Peyer's patch (tissue), 4 donors: ENCODE data around the gene PHYHIPL. TPM values are rescaled to one million over a fixed set of nuclear protein-coding genes. Genes with fewer than 3 reads are reported as not detected.

Experiments used
- DNase-seq, 3 donors: peaks; one replicate each; pipeline ENCODE4 v3.0.0-alpha.2; 2017 to 2019
- H3K27ac ChIP-seq, 4 donors: fragments of 200-600 bp; sonication (generic); one replicate each; pipeline ENCODE4 v1.5.1; 2016 to 2019
- H3K27me3 ChIP-seq, 2 donors: fragments of 200-600 bp; sonication (generic); one replicate each; pipeline ENCODE4 v1.5.1; 2019
- H3K36me3 ChIP-seq, 3 donors: fragments of 200-600 bp; sonication (generic); one replicate each; pipeline ENCODE4 v1.5.1; 2016 to 2019
- H3K4me1 ChIP-seq, 4 donors: fragments of 200-600 bp; sonication (generic); one replicate each; pipeline ENCODE4 v1.5.1; 2016 to 2019
- H3K4me3 ChIP-seq, 4 donors: fragments of 200-600 bp; sonication (generic); 1 replicate in 3 of 4; 2 replicates in 1 of 4; pipeline ENCODE4 v1.5.1; 2016 to 2019; ENCODE audit warnings: mild to moderate bottlenecking in 1 of 4
- H3K9me3 ChIP-seq, 4 donors: fragments of 200-600 bp; sonication (generic); one replicate each; pipeline ENCODE4 v1.5.1; 2016 to 2019; ENCODE audit warnings: mild to moderate bottlenecking in 1 of 4
- POLR2A ChIP-seq, 2 donors: fragments of 450-650 bp; IDR thresholded peaks; one replicate each; pipeline ENCODE4 v1.5.1; 2017; ENCODE audit warnings: antibody characterized with exemption in 2 of 2, mild to moderate bottlenecking in 2 of 2, moderate library complexity in 2 of 2
- total RNA-seq, 4 donors: library from RNA; depleted of rRNA; stranded (reverse); fragments of >200 nt; gene quantifications; one replicate each; pipeline ENCODE4 v1.1.0, GENCODE V29; 2016
- TF ChIP-seq, protein P1 (sequence below), 6 experiments: fragments of 450-650 bp in 4 of 6; fragments of 200-600 bp in 2 of 6; sonication (generic) in 1 of 6; IDR thresholded peaks; one replicate each; pipeline ENCODE4 v1.5.1; 2017 to 2019; ENCODE audit warnings: antibody characterized with exemption in 6 of 6, mild to moderate bottlenecking in 3 of 6, moderate library complexity in 1 of 6

PHYHIPL gene
- total RNA-seq, 4 donors from 2014 or later = 2.5 to 12.3 (median 10.8) TPM

DNA sequence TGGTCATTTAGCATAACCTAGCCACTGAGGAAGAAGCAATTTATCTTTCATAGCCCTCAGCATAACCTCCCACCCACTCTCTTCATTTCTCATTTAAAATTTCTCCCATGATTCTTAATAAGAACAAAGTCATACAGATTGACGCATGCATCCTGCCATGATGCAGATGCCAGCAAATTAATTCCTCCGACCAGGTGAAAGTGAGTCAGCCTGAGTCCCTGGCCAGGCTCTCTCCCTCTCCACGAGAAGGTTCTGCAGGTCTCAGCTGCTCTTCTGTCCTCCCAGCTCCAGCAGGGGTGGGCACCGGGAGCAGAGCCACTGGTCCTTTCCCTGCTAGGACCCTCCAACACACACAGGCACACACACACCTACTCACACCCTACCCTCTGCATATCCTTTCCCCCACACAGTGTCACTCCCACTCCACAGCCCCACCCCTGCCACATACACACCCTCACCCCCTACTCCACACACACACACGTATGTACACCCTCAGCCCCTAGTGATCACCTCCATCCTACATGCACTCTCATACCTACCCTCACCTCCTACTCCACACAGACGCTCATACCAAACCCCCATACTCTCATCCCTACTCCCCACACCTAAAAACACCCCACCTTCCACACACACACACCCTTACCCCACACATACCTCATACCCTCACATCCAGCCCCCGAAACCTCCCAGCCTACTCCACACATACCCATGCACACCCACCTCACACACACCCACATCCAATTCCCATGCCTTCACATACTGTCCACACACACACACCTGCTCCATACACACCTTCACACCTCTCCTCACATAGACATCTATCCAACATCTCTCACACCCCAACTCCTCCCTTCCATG lies 107.9 kb downstream of the PHYHIPL start:
- H3K27me3 ChIP-seq = no peaks in the 10 kb centered on the region
- no peak overlapping the region for H3K27ac ChIP-seq
- no peaks in the 10 kb centered on the region for H3K4me1 ChIP-seq
- no peak for DNase-seq
- no peak for TF ChIP-seq POLR2A (IDR thresholded peaks at IDR 0.05)
- TF ChIP-seq, protein P1, sequence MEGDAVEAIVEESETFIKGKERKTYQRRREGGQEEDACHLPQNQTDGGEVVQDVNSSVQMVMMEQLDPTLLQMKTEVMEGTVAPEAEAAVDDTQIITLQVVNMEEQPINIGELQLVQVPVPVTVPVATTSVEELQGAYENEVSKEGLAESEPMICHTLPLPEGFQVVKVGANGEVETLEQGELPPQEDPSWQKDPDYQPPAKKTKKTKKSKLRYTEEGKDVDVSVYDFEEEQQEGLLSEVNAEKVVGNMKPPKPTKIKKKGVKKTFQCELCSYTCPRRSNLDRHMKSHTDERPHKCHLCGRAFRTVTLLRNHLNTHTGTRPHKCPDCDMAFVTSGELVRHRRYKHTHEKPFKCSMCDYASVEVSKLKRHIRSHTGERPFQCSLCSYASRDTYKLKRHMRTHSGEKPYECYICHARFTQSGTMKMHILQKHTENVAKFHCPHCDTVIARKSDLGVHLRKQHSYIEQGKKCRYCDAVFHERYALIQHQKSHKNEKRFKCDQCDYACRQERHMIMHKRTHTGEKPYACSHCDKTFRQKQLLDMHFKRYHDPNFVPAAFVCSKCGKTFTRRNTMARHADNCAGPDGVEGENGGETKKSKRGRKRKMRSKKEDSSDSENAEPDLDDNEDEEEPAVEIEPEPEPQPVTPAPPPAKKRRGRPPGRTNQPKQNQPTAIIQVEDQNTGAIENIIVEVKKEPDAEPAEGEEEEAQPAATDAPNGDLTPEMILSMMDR (IDR thresholded peaks at IDR 0.05) = no peak
- no peaks in the 10 kb centered on the region for H3K9me3 ChIP-seq
- H3K4me3 ChIP-seq = no peak overlapping the region
- no peaks in the 10 kb centered on the region for H3K36me3 ChIP-seq

DNA sequence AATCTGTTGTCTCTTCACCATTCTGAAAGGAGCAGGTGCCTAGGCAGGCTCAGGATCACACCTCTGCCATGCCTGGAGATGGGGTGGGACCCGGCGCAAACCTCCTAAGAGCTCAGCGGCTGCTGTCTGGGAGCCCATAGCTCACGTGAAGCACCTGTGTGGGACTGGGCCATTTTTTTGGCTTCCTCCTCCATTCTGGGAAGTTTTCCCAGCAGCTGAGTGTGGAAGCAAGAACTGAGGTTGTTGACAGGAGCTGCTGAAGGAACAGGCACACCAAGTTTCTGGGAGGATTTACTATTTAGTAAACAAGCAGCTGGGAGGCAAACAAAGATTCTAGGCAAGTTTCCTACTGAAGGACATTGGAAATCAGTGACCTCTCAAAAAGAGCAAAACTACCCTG lies 108.6 kb downstream of the PHYHIPL start:
- H3K27ac ChIP-seq = no peak overlapping the region
- no peaks in the 10 kb centered on the region for H3K27me3 ChIP-seq
- no peaks in the 10 kb centered on the region for H3K4me1 ChIP-seq
- no peaks in the 10 kb centered on the region for H3K36me3 ChIP-seq
- DNase-seq = no peak
- H3K4me3 ChIP-seq = no peak overlapping the region
- no peaks in the 10 kb centered on the region for H3K9me3 ChIP-seq
- TF ChIP-seq, protein P1 (IDR thresholded peaks at IDR 0.05) = no peak
- no peak for TF ChIP-seq POLR2A (IDR thresholded peaks at IDR 0.05)

DNA sequence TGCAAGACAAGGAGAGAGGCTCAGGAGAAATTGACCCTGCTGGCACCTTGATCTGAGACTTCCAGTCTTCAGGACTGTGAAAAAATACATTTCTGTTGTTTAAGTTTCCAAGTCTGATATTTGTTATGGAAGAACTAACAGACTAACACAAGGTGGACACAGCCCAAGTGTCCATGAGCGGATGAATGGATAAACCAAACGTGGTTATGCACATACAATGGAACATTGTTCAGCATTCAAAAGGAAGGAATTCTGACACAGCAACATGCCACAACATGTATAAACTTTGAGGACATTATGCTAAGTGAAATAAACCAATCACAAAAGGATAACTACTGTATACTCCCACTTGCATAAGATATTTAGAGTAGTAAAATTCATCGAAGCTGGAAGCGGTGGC lies 109.4 kb downstream of the PHYHIPL start:
- Histone ChIP-seq H3K27ac (no peak overlapping the region), H3K4me3 (no peak overlapping the region), H3K36me3 (no peaks in the 10 kb centered on the region), H3K4me1 (no peaks in the 10 kb centered on the region), H3K9me3 (no peaks in the 10 kb centered on the region), H3K27me3 (no peaks in the 10 kb centered on the region)
- TF ChIP-seq POLR2A (IDR thresholded peaks at IDR 0.05) = no peak
- TF ChIP-seq, protein P1 (IDR thresholded peaks at IDR 0.05) = no peak
- DNase-seq = no peak

DNA sequence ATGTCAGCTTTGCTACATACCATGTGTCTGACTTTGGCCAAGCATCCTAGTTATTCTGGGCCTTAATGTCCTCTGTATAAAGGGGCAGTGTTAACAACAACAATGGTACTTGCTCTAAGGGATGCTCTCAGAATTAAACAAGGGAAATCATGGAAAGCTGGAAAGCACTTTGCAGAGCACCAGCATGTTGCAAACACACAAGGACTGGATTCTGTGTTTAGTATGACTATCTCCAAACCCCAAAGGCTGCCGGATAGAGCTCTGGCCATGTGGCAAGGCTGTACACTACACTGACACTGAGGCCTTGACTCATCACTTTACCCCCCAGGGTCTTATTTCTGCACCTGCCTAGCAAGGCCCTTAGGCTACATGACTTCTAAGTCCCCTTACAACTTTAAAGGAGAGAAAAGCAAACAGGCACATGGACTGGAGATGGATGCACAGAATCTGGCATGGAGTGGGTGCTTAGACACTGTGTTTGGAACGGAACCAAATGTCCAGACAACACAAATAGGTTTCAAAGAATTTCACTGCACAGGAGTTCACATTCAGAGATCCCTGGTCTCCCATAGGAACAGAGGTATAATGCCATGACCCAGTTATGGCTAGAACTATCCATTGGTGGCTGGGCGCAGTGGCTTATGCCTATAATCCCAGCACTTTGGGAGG lies 111.3 kb downstream of the PHYHIPL start:
- H3K36me3 ChIP-seq = no peaks in the 10 kb centered on the region
- no peak for TF ChIP-seq POLR2A (IDR thresholded peaks at IDR 0.05)
- TF ChIP-seq, protein P1 (IDR thresholded peaks at IDR 0.05) = no peak
- H3K27ac ChIP-seq = no peak overlapping the region
- H3K27me3 ChIP-seq = no peaks in the 10 kb centered on the region
- DNase-seq = no peak
- no peaks in the 10 kb centered on the region for H3K9me3 ChIP-seq
- no peaks in the 10 kb centered on the region for H3K4me1 ChIP-seq
- no peak overlapping the region for H3K4me3 ChIP-seq

DNA sequence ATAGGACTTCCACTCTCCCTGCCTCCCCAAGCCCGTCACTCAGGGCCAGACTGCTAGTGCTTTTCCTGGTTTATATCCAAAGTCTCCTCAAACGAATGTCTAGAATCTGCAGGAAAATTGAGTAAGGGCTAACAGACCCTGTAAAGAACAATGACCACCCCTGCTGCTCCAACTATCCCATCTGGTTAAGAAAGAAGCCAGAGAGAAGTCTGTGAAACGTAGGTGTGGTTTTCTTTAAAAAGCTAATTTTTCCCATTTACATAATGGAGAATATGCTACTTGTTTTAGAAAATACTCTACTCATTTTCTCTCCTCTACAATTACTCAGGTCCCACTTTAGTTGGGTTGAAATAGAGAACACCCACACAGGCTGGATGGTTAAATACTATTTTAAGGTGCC lies 113.4 kb downstream of the PHYHIPL start:
- no peak for TF ChIP-seq POLR2A (IDR thresholded peaks at IDR 0.05)
- TF ChIP-seq, protein P1 (IDR thresholded peaks at IDR 0.05) = no peak
- H3K9me3 ChIP-seq = no peaks in the 10 kb centered on the region
- H3K4me1 ChIP-seq = no peaks in the 10 kb centered on the region
- DNase-seq = no peak
- no peak overlapping the region for H3K4me3 ChIP-seq
- H3K27ac ChIP-seq = no peak overlapping the region
- no peaks in the 10 kb centered on the region for H3K27me3 ChIP-seq
- H3K36me3 ChIP-seq = no peaks in the 10 kb centered on the region
